Activated B cell treated with CpG ODN at 0.5 μM for 24 hours (primary cell): ENCODE results near the gene FEM1B. TPM values are rescaled to one million over a fixed set of nuclear protein-coding genes. Genes with fewer than 3 reads are reported as not detected.

Source experiments
- ATAC-seq: fragments of 200-7000 bp; cut with Tn5 transposase; one replicate; pipeline ENCODE4 v1.10.0; 2021; ENCODE audit warnings: low read depth, mild to moderate bottlenecking, moderate library complexity
- CTCF ChIA-PET: fragments of 350-600 bp; sonication (Branson Sonifier 250); formaldehyde crosslinking; loops from one replicate; lab custom pipeline; 2021; ENCODE audit warnings: antibody characterized with exemption; lab: Charles Lee
- POLR2A ChIA-PET: fragments of 350-600 bp; sonication (Branson Sonifier 250); formaldehyde crosslinking; loops from one replicate; lab custom pipeline; 2021; ENCODE audit warnings: antibody characterized with exemption; lab: Charles Lee
- DNase-seq: peaks from one replicate; pipeline ENCODE4 v3.0.0; 2022
- H3K27ac Mint-ChIP-seq: one replicate; pipeline ENCODE4 v1.8.0; 2020; ENCODE audit warnings: mixed read lengths
- H3K27me3 Mint-ChIP-seq: one replicate; pipeline ENCODE4 v1.8.0; 2021; ENCODE audit warnings: mixed read lengths
- H3K36me3 Mint-ChIP-seq: one replicate; pipeline ENCODE4 v1.8.0; 2021; ENCODE audit warnings: low read depth, mixed read lengths
- H3K4me1 Mint-ChIP-seq: one replicate; pipeline ENCODE4 v1.8.0; 2021; ENCODE audit warnings: mixed read lengths
- H3K4me3 Mint-ChIP-seq: one replicate; pipeline ENCODE4 v1.8.0; 2020; ENCODE audit warnings: mild to moderate bottlenecking, mixed read lengths
- H3K9me3 Mint-ChIP-seq: one replicate; pipeline ENCODE4 v1.8.0; 2020; ENCODE audit warnings: mixed read lengths
- intact Hi-C: fragments of 100-400 bp; cut with micrococcal nuclease; formaldehyde crosslinking; loops from one replicate; pipeline ENCODE4 v1.15.1; 2024
- total RNA-seq: library from RNA; stranded (reverse); gene quantifications from 2 replicates; pipeline ENCODE4 v1.2.3, GENCODE V29; 2022
- TF ChIP-seq, protein P1 (sequence below): fragments of 200-600 bp; IDR thresholded peaks from one replicate; pipeline ENCODE4 v1.8.0; 2022; ENCODE audit warnings: antibody characterized with exemption, mild to moderate bottlenecking

FEM1B gene
- total RNA-seq, 1 donor from 2014 or later, result 42.2 TPM

GRCh38 chr15:68303560-68304436 is 26.3 kb downstream of the FEM1B start:
- CTCF ChIA-PET, result interaction anchor here (1.3 kb wide), 1 partner anchor 51 kb away, joined by 4 read pairs; no protein-coding TSS in a partner anchor

GRCh38 chr15:68304589-68305337 is 27.2 kb downstream of the FEM1B start:
- TF ChIP-seq, protein P1, sequence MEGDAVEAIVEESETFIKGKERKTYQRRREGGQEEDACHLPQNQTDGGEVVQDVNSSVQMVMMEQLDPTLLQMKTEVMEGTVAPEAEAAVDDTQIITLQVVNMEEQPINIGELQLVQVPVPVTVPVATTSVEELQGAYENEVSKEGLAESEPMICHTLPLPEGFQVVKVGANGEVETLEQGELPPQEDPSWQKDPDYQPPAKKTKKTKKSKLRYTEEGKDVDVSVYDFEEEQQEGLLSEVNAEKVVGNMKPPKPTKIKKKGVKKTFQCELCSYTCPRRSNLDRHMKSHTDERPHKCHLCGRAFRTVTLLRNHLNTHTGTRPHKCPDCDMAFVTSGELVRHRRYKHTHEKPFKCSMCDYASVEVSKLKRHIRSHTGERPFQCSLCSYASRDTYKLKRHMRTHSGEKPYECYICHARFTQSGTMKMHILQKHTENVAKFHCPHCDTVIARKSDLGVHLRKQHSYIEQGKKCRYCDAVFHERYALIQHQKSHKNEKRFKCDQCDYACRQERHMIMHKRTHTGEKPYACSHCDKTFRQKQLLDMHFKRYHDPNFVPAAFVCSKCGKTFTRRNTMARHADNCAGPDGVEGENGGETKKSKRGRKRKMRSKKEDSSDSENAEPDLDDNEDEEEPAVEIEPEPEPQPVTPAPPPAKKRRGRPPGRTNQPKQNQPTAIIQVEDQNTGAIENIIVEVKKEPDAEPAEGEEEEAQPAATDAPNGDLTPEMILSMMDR, result no peak
- CTCF ChIA-PET, result no interaction called here
- ATAC-seq (no peak), DNase-seq (no peak)
- no peak overlapping the region for H3K4me3 Mint-ChIP-seq
- peaks cover 8% of the 10 kb centered on the region for H3K4me1 Mint-ChIP-seq
- POLR2A ChIA-PET, result no interaction called here
- intact Hi-C loops, result loop anchor here (5.0 kb wide), 1 partner anchor 573 kb away; no protein-coding TSS in a partner anchor
- H3K36me3 Mint-ChIP-seq, result no peaks in the 10 kb centered on the region
- H3K27ac Mint-ChIP-seq, result no peak overlapping the region
- no peaks in the 10 kb centered on the region for H3K9me3 Mint-ChIP-seq
- H3K27me3 Mint-ChIP-seq, result peaks cover 3% of the 10 kb centered on the region

More at GRCh38 chr15:68303560-68304436, 26.3 kb downstream of the FEM1B start:
- intact Hi-C loops, result no loop called here
- H3K4me1 Mint-ChIP-seq, result peaks cover 18% of the 10 kb centered on the region
- peaks cover 3% of the 10 kb centered on the region for H3K27me3 Mint-ChIP-seq
- ATAC-seq (no peak), DNase-seq (no peak)
- TF ChIP-seq, protein P1, result no peak
- no peak overlapping the region for H3K27ac Mint-ChIP-seq
- no peaks in the 10 kb centered on the region for H3K36me3 Mint-ChIP-seq
- H3K9me3 Mint-ChIP-seq, result no peaks in the 10 kb centered on the region
- no peak overlapping the region for H3K4me3 Mint-ChIP-seq
- POLR2A ChIA-PET, result no interaction called here

DNA sequence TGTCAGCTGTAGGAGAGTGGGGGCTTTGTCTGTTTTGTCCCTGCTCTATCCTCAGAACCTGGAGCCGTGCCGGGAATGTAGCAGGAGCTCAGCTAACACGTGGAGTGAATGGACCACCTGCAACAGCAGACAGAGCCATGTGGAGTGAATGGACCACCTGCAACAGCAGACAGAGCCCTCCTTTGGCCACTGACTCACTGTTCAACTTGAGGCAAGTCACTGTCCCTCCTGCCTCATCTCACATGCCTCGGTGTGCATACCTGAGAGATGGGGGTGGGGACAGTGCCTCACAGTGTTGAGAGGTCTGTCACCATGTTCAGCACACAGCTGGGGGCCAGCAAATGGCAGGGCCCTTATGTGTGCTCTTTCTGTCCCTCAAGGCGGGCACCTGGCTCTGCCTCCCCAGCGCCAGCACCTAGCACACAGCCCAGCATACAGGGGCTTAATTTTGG is 27.9 kb downstream of the FEM1B start:
- Mint-ChIP-seq H3K27ac (no peak overlapping the region), H3K9me3 (no peaks in the 10 kb centered on the region), H3K27me3 (peaks cover 3% of the 10 kb centered on the region), H3K36me3 (no peaks in the 10 kb centered on the region), H3K4me1 (peaks cover 8% of the 10 kb centered on the region), H3K4me3 (no peak overlapping the region)
- no peak for DNase-seq
- intact Hi-C loops, result loop anchor here (5.0 kb wide), 1 partner anchor 572 kb away; no protein-coding TSS in a partner anchor
- TF ChIP-seq, protein P1, result no peak
- no peak for ATAC-seq
- CTCF ChIA-PET, result interaction anchor here (1.5 to 2.5 kb wide), 2 partner anchors 28 to 52 kb away, joined by 6 to 33 read pairs; partner anchors contain the start of gene FEM1B
- POLR2A ChIA-PET, result interaction anchor here (0.7 kb wide), 1 partner anchor 522 kb away, joined by 3 read pairs; no protein-coding TSS in a partner anchor

- H3K36me3 Mint-ChIP-seq, result no peaks in the 10 kb centered on the region
- H3K27ac Mint-ChIP-seq, result no peak overlapping the region
- DNase-seq (no peak), ATAC-seq (no peak)
- CTCF ChIA-PET, result interaction anchor here (0.9 to 2.5 kb wide), 9 partner anchors 17 to 243 kb away, joined by 3 to 33 read pairs (median 6); partner anchors contain the start of gene FEM1B
- TF ChIP-seq, protein P1, result no peak
- intact Hi-C loops, result loop anchor here (2.0 to 5.0 kb wide), 2 partner anchors 29 to 570 kb away; no protein-coding TSS in a partner anchor
- peaks cover 3% of the 10 kb centered on the region for H3K27me3 Mint-ChIP-seq
- H3K4me1 Mint-ChIP-seq, result peaks cover 8% of the 10 kb centered on the region
- H3K9me3 Mint-ChIP-seq, result no peaks in the 10 kb centered on the region
- POLR2A ChIA-PET, result interaction anchor here (1.4 kb wide), 1 partner anchor 29 kb away, joined by 5 read pairs; the partner anchor contains the start of gene FEM1B
- H3K4me3 Mint-ChIP-seq, result no peak overlapping the region
Observed at GRCh38 chr15:68307131-68307928, 29.8 kb downstream of the FEM1B start.
